ENCODE results near the gene KLHL22.

The KLHL22 gene

DNA sequence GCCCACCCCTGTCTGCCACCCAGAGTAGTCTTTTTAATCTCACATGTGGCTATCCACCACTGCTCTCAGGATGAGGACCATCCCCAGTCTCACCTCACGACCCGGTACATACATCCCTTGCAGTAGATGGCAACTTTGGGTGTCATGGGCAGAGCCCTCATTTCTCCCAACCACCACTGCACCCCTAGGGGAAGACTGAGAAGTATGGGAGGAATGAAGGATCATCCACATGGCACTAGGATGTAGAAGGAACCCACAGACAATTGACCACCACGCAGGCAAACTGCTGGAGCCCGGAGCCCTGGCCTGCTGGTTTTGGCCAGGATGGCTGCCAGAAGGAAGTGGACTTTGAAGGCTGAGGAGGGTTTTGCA lies 56.1 kb downstream of the KLHL22 start:
- CTCF ChIA-PET, result no interaction called here
- TF ChIP-seq, protein P1, sequence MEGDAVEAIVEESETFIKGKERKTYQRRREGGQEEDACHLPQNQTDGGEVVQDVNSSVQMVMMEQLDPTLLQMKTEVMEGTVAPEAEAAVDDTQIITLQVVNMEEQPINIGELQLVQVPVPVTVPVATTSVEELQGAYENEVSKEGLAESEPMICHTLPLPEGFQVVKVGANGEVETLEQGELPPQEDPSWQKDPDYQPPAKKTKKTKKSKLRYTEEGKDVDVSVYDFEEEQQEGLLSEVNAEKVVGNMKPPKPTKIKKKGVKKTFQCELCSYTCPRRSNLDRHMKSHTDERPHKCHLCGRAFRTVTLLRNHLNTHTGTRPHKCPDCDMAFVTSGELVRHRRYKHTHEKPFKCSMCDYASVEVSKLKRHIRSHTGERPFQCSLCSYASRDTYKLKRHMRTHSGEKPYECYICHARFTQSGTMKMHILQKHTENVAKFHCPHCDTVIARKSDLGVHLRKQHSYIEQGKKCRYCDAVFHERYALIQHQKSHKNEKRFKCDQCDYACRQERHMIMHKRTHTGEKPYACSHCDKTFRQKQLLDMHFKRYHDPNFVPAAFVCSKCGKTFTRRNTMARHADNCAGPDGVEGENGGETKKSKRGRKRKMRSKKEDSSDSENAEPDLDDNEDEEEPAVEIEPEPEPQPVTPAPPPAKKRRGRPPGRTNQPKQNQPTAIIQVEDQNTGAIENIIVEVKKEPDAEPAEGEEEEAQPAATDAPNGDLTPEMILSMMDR (conservative IDR thresholded peaks at IDR 0.05; ENCODE audit: low read depth), result no peak
- POLR2A ChIA-PET (ENCODE audit: low non-redundant PET), result no interaction called here
- no peak for DNase-seq (ENCODE audit: low spot score)
- peak overlapping the region; percentile 37 for H3K27ac ChIP-seq

GRCh38 chr22:20438678-20439492 lies 56.7 kb downstream of the KLHL22 start:
- TF ChIP-seq, protein P1 (conservative IDR thresholded peaks at IDR 0.05; ENCODE audit: low read depth), result no peak
- POLR2A ChIA-PET (ENCODE audit: low non-redundant PET), result no interaction called here
- CTCF ChIA-PET, result no interaction called here
- DNase-seq (ENCODE audit: low spot score), result no peak
- H3K27ac ChIP-seq, result peak overlapping the region; percentile 37; the same call in 1 of the 2 replicates

GRCh38 chr22:20438427-20438677 lies 57.2 kb downstream of the KLHL22 start:
- CTCF ChIA-PET, result no interaction called here

DNA sequence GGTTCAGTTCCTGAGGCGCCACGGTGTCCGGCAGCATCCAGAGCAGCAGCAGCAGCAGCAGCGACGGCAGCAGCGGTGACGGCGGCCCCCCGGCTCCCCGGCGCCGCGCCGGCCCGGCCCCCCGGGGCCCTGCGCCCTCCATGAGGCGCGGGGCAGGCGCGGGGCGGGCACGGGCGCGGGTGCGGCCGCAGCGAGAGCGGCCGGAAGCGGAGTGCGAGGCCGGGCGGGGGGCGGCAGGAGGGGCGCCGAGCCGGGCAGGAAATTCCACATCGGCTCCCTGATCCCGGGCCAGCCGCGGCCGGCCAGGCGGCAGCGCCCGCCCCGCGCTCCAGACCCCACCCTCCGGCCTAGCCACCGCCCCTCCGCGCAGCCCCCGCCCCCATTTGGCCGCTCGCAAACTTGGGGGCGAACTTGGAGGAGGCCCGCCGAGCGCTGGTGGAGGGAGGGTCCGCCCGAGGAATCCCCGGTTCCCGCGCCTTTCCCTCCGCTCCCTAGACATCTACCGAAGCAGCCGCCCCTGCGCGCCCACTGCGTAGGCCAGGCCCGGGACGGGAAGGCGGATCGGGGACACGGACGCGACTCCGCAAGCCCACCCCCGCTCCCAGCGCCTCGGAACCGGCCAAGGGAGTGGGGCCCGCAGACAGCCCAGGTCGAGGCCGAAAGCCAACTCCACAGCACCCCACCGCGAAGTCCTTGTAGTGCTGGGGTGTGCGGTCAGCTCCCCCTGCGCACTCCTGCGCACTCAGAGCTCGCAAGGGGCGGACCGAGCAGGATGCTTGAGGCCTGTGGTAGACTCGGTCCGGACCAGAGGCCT lies 57.8 kb downstream of the KLHL22 start, which contains the start of gene SCARF2:
Gene SCARF2, minus strand, starts transcription at position 213 of the 814 bp plus-strand sequence. Its CDS starts 71 bp downstream, at position 142.
- CTCF ChIA-PET, result no interaction called here
- TF ChIP-seq, protein P1 (conservative IDR thresholded peaks at IDR 0.05; ENCODE audit: low read depth), result no peak
- POLR2A ChIA-PET (ENCODE audit: low non-redundant PET), result no interaction called here
- H3K27ac ChIP-seq, result peak within 1 kb of the TSS; percentile 37
- no peak for DNase-seq (ENCODE audit: low spot score)

More at GRCh38 chr22:20438427-20438677, 57.2 kb downstream of the KLHL22 start:
- H3K27ac ChIP-seq, result peak overlapping the region; percentile 37; the same call in 1 of the 2 replicates
- DNase-seq (ENCODE audit: low spot score), result no peak
- POLR2A ChIA-PET (ENCODE audit: low non-redundant PET), result no interaction called here
- TF ChIP-seq, protein P1 (conservative IDR thresholded peaks at IDR 0.05; ENCODE audit: low read depth), result no peak

DNA sequence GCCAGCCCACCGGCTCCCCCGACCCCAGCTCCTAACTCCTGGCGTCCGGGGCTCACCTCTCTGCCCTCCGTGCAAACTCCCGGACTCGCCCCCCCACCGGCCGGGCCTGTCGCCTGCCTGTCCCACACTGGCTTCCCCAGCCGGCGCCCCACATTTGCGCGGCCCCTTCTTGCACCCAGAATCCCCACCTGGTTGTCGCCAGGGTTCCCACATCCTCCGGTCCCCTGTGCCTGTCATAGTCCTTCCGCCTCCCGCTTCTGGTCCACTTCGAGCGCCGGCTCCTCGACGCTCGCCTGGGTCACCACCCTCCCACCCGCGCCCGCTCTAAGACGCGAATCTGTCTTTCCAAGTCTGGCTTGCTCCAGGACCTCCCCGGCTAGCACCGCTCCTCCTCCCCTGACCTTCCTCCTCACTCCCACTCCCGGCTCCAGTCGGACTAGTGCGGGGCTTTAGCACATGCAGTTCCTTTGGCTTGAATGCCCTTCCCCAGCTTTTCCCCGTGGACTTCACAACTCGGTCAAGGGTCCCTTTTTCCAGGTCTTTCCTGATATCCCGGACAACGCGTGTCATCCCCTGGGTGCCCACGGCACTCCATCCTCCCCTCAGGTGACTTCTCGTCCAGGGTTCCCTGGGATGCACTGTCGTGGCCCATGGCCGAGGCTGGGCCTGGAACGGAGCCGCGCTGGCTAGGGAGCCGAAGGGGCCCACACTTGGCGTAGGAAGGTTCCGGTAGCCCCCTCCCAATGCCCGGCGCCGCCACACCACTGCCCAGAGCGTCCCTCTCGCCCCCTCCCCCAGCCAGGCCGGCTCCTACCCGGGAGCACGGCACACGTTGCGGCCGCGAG lies 58.6 kb downstream of the KLHL22 start:
- CTCF ChIA-PET, result no interaction called here
- peak overlapping the region; percentile 4; the same call in 1 of the 2 replicates for H3K27ac ChIP-seq
- DNase-seq (ENCODE audit: low spot score), result no peak
- POLR2A ChIA-PET (ENCODE audit: low non-redundant PET), result no interaction called here
- TF ChIP-seq, protein P1 (conservative IDR thresholded peaks at IDR 0.05; ENCODE audit: low read depth), result no peak

- ChIA-PET POLR2A (ENCODE audit: low non-redundant PET) (no interaction called here), CTCF (no interaction called here)
- TF ChIP-seq, protein P1 (conservative IDR thresholded peaks at IDR 0.05; ENCODE audit: low read depth), result no peak
- no peak overlapping the region for H3K27ac ChIP-seq
- no peak for DNase-seq (ENCODE audit: low spot score)
Measured at GRCh38 chr22:20436307-20436767, 59.3 kb downstream of the KLHL22 start.

Data from RWPE1 (cell line).